Measurements from ENCODE around the gene DDX39A. TPM values are rescaled to one million over a fixed set of nuclear protein-coding genes. Genes with fewer than 3 reads are reported as not detected.

The DDX39A gene
- total RNA-seq, 1 donor from 2014 or later: 66.9 TPM

DNA sequence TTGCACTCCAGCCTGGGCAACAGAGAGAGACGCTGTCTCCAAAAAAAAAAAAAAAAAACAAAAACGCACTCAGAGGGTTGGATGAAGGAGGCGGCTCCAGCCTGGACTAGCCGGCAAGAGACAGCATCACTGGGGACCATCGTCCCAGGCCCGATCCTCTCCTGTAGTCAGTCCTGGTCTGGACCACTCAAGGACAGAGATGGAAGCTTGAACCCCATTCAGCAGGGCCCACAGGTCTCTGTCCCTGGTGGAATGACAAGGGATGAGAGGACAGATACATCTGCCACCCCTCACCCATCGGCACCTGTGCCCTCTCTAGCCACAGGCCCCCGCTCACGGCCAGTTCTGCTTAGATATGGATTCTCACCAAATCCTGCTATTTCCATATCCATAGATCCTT, 23.9 kb downstream of the DDX39A start:
- Mint-ChIP-seq H3K36me3 (ENCODE audit: insufficient read depth) (no peaks in the 10 kb centered on the region), H3K4me3 (ENCODE audit: low read depth) (no peak overlapping the region), H3K4me1 (ENCODE audit: low read depth) (no peaks in the 10 kb centered on the region), H3K9me3 (ENCODE audit: low read depth) (no peaks in the 10 kb centered on the region), H3K27me3 (peaks cover 6% of the 10 kb centered on the region), H3K27ac (no peak overlapping the region)
- DNase-seq (ENCODE audit: low spot score, unreplicated experiment): no peak
- TF ChIP-seq, protein P1, sequence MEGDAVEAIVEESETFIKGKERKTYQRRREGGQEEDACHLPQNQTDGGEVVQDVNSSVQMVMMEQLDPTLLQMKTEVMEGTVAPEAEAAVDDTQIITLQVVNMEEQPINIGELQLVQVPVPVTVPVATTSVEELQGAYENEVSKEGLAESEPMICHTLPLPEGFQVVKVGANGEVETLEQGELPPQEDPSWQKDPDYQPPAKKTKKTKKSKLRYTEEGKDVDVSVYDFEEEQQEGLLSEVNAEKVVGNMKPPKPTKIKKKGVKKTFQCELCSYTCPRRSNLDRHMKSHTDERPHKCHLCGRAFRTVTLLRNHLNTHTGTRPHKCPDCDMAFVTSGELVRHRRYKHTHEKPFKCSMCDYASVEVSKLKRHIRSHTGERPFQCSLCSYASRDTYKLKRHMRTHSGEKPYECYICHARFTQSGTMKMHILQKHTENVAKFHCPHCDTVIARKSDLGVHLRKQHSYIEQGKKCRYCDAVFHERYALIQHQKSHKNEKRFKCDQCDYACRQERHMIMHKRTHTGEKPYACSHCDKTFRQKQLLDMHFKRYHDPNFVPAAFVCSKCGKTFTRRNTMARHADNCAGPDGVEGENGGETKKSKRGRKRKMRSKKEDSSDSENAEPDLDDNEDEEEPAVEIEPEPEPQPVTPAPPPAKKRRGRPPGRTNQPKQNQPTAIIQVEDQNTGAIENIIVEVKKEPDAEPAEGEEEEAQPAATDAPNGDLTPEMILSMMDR (IDR thresholded peaks at IDR 0.05; ENCODE audit: unreplicated experiment): no peak

DNA sequence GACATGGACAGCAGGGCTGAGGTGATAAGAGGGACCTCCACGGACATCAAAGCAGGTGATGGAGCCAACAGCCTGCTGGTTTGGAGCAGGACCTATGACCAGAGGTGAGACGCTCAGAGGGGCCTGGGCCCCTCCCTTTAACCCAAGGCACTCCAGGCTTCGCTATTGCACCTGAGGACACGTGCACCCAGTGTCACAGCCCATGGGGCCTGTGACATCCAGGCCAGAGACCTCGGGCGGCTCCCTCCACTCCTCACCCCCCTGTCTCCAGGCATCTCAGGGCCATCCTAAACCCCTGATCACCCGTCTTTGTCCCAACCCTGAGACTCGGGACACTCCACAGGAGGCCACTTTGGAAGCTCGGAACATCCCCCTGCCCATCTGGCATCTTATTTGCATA, 25.0 kb downstream of the DDX39A start:
- H3K4me3 Mint-ChIP-seq (ENCODE audit: low read depth): no peak overlapping the region
- peaks cover 6% of the 10 kb centered on the region for H3K27me3 Mint-ChIP-seq
- TF ChIP-seq, protein P1 (IDR thresholded peaks at IDR 0.05; ENCODE audit: unreplicated experiment): no peak
- no peaks in the 10 kb centered on the region for H3K4me1 Mint-ChIP-seq (ENCODE audit: low read depth)
- no peaks in the 10 kb centered on the region for H3K36me3 Mint-ChIP-seq (ENCODE audit: insufficient read depth)
- no peaks in the 10 kb centered on the region for H3K9me3 Mint-ChIP-seq (ENCODE audit: low read depth)
- DNase-seq (ENCODE audit: low spot score, unreplicated experiment): no peak
- no peak overlapping the region for H3K27ac Mint-ChIP-seq

DNA sequence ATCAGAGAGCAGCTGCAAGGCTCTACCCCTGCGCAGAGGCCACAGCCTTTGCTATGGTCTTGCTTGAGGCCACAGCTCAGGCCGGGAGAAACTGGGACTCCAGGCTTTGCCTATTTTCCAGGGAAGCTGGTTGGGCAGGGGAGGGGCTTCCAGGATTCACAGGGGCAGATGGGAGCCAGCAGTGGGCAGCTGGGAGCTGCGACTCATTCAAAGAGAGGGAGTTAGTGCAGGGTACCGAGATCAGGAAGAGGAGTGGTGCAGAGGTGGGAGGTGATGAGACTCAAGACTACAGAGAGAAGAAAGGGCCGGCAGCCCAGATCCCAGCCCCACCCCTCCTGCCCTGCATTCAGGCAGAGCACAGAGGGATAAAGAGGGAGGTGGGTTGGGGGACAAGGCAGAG, 25.8 kb downstream of the DDX39A start:
- Mint-ChIP-seq H3K4me1 (ENCODE audit: low read depth) (no peaks in the 10 kb centered on the region), H3K4me3 (ENCODE audit: low read depth) (no peak overlapping the region), H3K27ac (no peak overlapping the region), H3K36me3 (ENCODE audit: insufficient read depth) (no peaks in the 10 kb centered on the region), H3K9me3 (ENCODE audit: low read depth) (no peaks in the 10 kb centered on the region), H3K27me3 (peaks cover 11% of the 10 kb centered on the region)
- TF ChIP-seq, protein P1 (IDR thresholded peaks at IDR 0.05; ENCODE audit: unreplicated experiment): no peak
- DNase-seq (ENCODE audit: low spot score, unreplicated experiment): no peak

DNA sequence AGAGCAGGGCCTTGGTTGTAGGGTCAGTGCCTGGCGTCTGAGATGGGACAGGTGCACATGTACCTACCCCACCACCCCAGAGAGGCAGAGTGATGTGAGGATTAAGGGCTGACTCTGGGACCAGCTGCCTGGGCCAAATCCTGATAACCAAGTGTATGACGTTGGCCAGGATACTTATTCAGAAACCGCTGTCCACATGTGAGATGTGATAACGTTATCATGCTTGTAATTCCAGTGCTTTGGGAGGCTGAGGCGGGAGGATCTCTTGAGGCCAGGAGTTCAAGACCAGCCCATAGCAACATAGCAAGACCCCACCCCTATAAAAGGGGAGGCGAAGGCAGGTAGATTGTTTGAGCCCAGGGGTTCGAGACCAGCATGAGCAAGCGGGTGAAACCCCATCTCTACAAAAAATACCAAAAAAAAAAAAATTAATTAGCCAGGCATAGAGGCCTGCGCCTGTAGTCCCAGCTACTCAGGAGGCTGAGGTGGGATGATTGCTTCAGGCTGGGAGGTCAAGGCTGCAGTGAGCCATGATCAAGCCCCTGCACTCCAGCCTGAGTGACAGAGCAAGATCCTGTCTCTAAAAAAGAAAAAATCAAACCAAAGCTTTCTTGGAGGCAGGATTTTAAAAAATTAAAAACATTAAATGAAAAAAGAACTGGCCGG, 27.9 kb downstream of the DDX39A start:
- H3K4me1 Mint-ChIP-seq (ENCODE audit: low read depth): no peaks in the 10 kb centered on the region
- H3K4me3 Mint-ChIP-seq (ENCODE audit: low read depth): no peak overlapping the region

DNA sequence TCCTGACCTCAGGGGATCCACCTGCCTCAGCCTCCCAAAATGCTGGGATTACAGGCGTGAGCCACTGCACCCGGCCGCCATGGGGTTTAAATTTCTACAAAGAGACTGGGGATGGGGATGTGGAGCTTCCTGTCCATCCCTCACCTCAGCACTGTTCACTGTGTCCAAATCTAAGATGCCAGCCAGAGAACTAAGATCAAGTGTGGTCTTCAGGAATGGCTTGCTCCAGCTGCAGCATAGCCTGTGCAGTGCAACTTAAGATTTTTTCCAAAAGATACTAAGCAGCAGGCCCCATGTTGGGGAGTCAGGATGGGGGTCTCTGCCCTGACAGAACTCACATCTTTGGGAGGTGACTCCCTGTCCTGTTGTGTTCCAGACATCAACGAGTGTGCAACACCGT, 28.6 kb downstream of the DDX39A start:
- no peak overlapping the region for H3K4me3 Mint-ChIP-seq (ENCODE audit: low read depth)
- no peak overlapping the region for H3K27ac Mint-ChIP-seq

More for the DNA sequence above, 27.9 kb downstream of the DDX39A start:
- Mint-ChIP-seq H3K9me3 (ENCODE audit: low read depth) (no peaks in the 10 kb centered on the region), H3K27ac (no peak overlapping the region), H3K27me3 (peaks cover 8% of the 10 kb centered on the region), H3K36me3 (ENCODE audit: insufficient read depth) (no peaks in the 10 kb centered on the region)
- no peak for DNase-seq (ENCODE audit: low spot score, unreplicated experiment)
- TF ChIP-seq, protein P1 (IDR thresholded peaks at IDR 0.05; ENCODE audit: unreplicated experiment): no peak

More for the DNA sequence above, 28.6 kb downstream of the DDX39A start:
- TF ChIP-seq, protein P1 (IDR thresholded peaks at IDR 0.05; ENCODE audit: unreplicated experiment): no peak
- H3K27me3 Mint-ChIP-seq: peaks cover 8% of the 10 kb centered on the region
- no peak for DNase-seq (ENCODE audit: low spot score, unreplicated experiment)
- H3K9me3 Mint-ChIP-seq (ENCODE audit: low read depth): no peaks in the 10 kb centered on the region
- H3K4me1 Mint-ChIP-seq (ENCODE audit: low read depth): no peaks in the 10 kb centered on the region
- H3K36me3 Mint-ChIP-seq (ENCODE audit: insufficient read depth): no peaks in the 10 kb centered on the region

Measured in progenitor cell of endocrine pancreas (in vitro differentiated cells).